Measurements from ENCODE around the gene LARGE2. TPM values are rescaled to one million over a fixed set of nuclear protein-coding genes. Genes with fewer than 3 reads are reported as not detected.

Gene LARGE2
- total RNA-seq, 1 donor = not detected

DNA sequence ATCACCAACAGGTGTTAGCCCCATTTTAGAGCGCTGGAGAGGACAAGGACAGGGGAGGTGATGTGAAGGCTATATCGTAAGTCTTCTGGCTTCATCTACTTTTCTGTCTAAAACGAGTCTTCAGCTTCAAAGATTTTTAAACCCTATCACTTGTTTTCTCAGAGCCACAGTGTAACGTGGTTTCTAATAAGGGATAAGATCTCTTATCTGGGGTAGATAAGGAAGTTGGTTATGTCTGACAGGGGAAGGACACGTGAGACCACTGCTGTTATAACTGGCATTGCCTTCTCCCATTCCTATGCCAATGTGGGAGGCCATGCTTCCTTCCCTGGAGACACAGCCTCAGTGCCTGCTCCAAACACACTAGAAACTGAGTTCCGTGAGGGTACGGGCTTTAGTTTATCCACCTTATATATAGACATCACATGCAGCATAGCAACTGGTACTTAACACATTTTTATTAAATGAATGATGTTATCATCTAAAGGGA is 39.3 kb downstream of the LARGE2 start:
- no peak for DNase-seq (ENCODE audit: low read depth)
- no peak overlapping the region for H3K4me3 ChIP-seq (ENCODE audit: low read depth, low read length)
- TF ChIP-seq, protein P1, sequence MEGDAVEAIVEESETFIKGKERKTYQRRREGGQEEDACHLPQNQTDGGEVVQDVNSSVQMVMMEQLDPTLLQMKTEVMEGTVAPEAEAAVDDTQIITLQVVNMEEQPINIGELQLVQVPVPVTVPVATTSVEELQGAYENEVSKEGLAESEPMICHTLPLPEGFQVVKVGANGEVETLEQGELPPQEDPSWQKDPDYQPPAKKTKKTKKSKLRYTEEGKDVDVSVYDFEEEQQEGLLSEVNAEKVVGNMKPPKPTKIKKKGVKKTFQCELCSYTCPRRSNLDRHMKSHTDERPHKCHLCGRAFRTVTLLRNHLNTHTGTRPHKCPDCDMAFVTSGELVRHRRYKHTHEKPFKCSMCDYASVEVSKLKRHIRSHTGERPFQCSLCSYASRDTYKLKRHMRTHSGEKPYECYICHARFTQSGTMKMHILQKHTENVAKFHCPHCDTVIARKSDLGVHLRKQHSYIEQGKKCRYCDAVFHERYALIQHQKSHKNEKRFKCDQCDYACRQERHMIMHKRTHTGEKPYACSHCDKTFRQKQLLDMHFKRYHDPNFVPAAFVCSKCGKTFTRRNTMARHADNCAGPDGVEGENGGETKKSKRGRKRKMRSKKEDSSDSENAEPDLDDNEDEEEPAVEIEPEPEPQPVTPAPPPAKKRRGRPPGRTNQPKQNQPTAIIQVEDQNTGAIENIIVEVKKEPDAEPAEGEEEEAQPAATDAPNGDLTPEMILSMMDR (IDR thresholded peaks at IDR 0.05; ENCODE audit: insufficient read depth, low read depth, low read length) = no peak

DNA sequence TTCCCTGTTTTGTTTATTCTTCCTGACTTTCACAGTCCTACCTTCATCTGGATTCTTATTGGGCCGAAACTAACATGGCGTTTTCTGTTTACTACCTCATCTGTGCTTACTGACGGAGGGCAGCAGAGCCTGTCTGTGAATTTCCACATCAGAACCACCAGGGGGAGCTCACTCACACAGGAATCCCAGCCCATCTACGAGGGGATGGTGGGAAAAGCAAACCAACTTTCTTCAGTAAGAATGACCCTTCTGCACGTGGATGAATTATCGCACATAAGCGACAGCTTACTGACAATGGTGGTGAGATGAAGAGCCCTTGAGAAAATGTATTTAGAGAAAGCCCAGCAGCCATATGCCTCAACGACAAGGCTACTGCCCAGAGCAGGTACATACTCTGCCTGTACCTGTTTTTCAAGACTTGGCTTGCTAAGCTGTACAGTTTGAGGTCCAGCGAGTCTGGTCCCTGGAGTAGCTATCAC is 42.5 kb downstream of the LARGE2 start:
- peak; percentile 82 for DNase-seq (ENCODE audit: low read depth)
- H3K4me3 ChIP-seq (ENCODE audit: low read depth, low read length) = no peak overlapping the region
- TF ChIP-seq, protein P1 (IDR thresholded peaks at IDR 0.05; ENCODE audit: insufficient read depth, low read depth, low read length) = peak; percentile 93

DNA sequence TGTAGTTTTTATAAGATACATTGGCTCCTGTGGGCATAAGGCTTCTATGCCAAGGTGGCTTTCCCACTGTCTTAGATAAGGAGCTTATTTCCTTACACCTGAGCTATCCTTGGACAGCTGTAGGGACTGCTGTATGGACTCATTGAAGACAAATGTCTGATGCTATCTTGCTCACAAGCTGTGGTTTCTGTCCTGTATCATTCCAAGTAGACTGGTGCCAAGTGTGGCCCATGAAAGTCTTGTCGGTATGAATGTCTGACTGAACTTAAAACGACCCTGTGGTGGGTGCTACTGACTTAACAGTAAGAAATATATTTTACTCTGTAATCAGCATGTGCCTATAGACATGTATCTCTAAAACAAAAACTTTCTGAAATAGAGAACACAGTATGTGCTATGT is 45.0 kb downstream of the LARGE2 start:
- DNase-seq (ENCODE audit: low read depth) = no peak
- TF ChIP-seq, protein P1 (IDR thresholded peaks at IDR 0.05; ENCODE audit: insufficient read depth, low read depth, low read length) = no peak
- no peak overlapping the region for H3K4me3 ChIP-seq (ENCODE audit: low read depth, low read length)

DNA sequence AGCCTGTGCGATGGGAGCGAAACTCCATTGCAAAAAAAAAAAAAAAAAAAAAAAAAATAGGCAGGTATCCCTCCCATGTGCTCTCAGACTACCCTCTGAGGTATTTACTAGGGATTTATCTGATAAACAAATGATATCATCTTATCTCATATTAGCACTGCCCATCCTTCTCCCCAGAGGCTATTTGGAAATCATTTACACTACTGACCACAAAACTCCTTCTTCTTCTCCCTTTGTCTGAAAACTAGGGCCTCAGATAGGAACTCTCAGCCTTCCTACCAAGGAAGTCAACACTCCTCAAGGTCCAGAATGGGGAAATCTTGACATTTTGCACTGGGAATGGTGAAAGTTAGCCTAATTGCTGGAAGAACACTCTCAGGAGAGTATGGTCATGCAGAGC is 46.4 kb downstream of the LARGE2 start:
- no peak overlapping the region for H3K4me3 ChIP-seq (ENCODE audit: low read depth, low read length)
- DNase-seq (ENCODE audit: low read depth) = peak; percentile 20
- TF ChIP-seq, protein P1 (IDR thresholded peaks at IDR 0.05; ENCODE audit: insufficient read depth, low read depth, low read length) = no peak

DNA sequence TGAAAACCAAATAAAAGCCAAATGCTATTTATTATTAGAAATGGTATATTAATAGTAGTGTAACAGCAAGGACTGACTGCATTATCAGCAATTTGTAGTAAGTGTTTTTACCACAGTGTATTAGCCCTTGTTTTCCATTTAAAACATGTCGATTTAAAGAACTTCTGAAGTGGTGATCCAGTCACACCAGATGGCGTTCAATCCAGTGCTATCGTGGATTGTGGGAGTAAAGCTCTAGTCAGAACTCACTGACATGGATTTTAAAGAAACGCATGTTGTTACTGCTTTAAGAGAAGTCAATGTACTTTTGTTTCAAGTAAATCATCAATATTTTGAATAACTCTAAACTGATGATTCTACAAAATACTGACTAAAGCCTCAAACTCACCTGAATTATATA is 51.1 kb downstream of the LARGE2 start:
- TF ChIP-seq, protein P1 (IDR thresholded peaks at IDR 0.05; ENCODE audit: insufficient read depth, low read depth, low read length) = no peak
- no peak overlapping the region for H3K4me3 ChIP-seq (ENCODE audit: low read depth, low read length)
- peak; percentile 12 for DNase-seq (ENCODE audit: low read depth)

DNA sequence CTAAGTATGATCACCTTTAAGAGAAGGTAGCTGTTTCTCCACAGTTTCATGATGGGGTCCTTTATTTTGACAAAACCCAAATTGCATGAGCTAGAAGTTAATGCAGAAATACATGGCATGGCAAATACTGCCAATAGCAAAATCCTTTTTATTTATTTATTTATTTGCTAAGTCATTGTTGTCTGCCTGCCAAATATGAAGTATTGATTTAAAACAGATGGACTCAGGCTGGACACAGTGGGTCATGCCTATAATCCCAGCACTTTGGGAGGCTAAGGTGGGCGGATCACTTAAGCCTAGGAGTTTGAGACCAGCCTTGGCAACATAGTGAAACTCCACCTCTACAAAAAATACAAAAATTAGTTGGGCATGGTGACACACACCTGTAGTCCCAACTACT is 52.4 kb downstream of the LARGE2 start:
- TF ChIP-seq, protein P1 (IDR thresholded peaks at IDR 0.05; ENCODE audit: insufficient read depth, low read depth, low read length) = no peak
- DNase-seq (ENCODE audit: low read depth) = no peak
- H3K4me3 ChIP-seq (ENCODE audit: low read depth, low read length) = no peak overlapping the region

Other genes starting within 250 kb of the LARGE2 start
- gene SLC35C1, start 117.5 kb upstream of the LARGE2 start, total RNA-seq = 14.2 and 14.5 TPM in 2 replicates
- gene CRY2, start 75.2 kb upstream of the LARGE2 start, total RNA-seq = 14.5 and 14.7 TPM in 2 replicates
- 6.5 and 6.8 TPM in 2 replicates for gene MAPK8IP1, start 37.0 kb upstream of the LARGE2 start, total RNA-seq
- 0.43 and 0.64 TPM in 2 replicates for gene FREY1, start 15.4 kb upstream of the LARGE2 start, total RNA-seq
- gene PEX16, start 4.8 kb upstream of the LARGE2 start, total RNA-seq = 24.6 and 28.3 TPM in 2 replicates
- 12.9 and 15.5 TPM in 2 replicates for gene PHF21A, start 198.8 kb downstream of the LARGE2 start, total RNA-seq